ENCODE results near the gene YBX3. TPM values are rescaled to one million over a fixed set of nuclear protein-coding genes. Genes with fewer than 3 reads are reported as not detected.

YBX3 gene
- total and polyA plus RNA-seq, 12 donors: 72.6 to 336 (median 156) TPM

DNA sequence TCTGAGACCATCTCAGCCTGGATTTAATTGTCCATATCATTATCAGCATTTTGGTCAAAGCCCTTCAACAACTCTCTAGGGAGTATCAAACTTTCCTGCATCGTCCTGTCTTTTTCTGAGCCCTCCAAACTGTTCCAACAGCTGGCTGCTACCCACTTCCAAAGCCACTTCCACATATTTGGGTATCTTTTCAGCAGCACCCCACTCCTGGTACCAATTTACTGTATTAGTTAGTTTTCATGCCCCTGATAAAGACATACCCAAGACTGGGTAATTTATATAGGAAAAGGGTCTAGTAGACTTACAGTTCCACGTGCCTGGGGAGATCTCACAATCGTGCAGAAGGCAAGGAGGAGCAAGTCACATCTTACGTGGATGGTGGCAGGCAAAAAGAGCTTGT is 33.1 kb upstream of the YBX3 start:
- H3K27me3 ChIP-seq: peaks cover 3% of the 10 kb centered on the region
- TF ChIP-seq, protein P1, sequence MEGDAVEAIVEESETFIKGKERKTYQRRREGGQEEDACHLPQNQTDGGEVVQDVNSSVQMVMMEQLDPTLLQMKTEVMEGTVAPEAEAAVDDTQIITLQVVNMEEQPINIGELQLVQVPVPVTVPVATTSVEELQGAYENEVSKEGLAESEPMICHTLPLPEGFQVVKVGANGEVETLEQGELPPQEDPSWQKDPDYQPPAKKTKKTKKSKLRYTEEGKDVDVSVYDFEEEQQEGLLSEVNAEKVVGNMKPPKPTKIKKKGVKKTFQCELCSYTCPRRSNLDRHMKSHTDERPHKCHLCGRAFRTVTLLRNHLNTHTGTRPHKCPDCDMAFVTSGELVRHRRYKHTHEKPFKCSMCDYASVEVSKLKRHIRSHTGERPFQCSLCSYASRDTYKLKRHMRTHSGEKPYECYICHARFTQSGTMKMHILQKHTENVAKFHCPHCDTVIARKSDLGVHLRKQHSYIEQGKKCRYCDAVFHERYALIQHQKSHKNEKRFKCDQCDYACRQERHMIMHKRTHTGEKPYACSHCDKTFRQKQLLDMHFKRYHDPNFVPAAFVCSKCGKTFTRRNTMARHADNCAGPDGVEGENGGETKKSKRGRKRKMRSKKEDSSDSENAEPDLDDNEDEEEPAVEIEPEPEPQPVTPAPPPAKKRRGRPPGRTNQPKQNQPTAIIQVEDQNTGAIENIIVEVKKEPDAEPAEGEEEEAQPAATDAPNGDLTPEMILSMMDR (IDR thresholded peaks at IDR 0.05): no peak
- TF ChIP-seq POLR2A (IDR thresholded peaks at IDR 0.05): no peak
- no peaks in the 10 kb centered on the region for H3K36me3 ChIP-seq (replicated peaks in 1 of 2)
- H3K9me3 ChIP-seq (replicated peaks in 1 of 3): no peaks in the 10 kb centered on the region
- H3K4me1 ChIP-seq (replicated peaks in 1 of 2): no peaks in the 10 kb centered on the region
- H3K27ac ChIP-seq: no peak overlapping the region
- 67 to 83% (median 80%) methylated on average over 4 of the region's 4 CpGs for WGBS, 4 donors
- intact Hi-C loops (cut with DNase I): no loop called here
- H3K4me3 ChIP-seq: no peak overlapping the region
- DNase-seq: no peak

DNA sequence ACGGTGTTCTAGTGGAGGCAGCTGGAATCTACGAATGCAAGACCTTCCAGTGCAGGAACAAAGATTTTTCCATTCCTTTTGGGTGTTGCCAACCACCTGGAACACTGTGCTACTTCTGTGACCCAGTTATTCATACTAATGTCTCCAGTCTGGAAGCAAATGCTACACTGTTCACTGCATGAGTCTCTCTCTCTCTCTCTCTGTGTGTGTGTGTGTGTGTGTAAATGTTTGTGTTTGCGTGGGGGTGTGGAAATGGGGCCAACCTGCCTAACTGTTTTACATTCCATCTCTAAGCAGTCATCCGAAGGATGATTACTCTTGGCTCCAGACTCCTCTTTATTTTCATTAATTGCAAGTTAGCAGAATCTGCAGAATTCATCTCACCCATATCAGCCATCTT is 29.9 kb upstream of the YBX3 start:
- Histone ChIP-seq H3K27ac (no peak overlapping the region), H3K4me3 (no peak overlapping the region), H3K9me3 (replicated peaks in 1 of 3) (no peaks in the 10 kb centered on the region), H3K27me3 (no peaks in the 10 kb centered on the region), H3K36me3 (replicated peaks in 1 of 2) (no peaks in the 10 kb centered on the region), H3K4me1 (replicated peaks in 1 of 2) (no peaks in the 10 kb centered on the region)
- TF ChIP-seq, protein P1 (IDR thresholded peaks at IDR 0.05): no peak
- TF ChIP-seq POLR2A (IDR thresholded peaks at IDR 0.05): no peak
- WGBS, 4 donors: 25 to 46% (median 38%) methylated on average over 4 of the region's 4 CpGs
- peak in 1 of 7 donors; percentile 31 for DNase-seq
- intact Hi-C loops (cut with DNase I): no loop called here

DNA sequence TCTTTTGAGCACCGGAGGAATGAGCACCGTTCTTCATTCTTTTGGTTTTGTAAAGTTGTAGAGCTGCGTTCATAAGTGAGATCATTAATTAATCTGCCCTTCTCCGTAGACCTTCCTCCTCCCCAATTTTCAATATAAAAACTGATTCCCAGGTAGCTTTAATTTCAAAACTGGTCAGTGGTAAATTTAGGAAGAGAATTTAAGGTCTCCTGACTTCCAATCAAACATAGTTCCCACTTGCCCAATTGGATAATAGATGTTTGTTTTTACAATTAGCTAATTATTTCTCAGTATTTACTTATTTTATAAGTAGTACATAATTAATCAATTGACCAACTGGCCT is 27.2 kb upstream of the YBX3 start:
- Histone ChIP-seq H3K27ac (no peak overlapping the region), H3K27me3 (no peaks in the 10 kb centered on the region), H3K4me1 (replicated peaks in 1 of 2) (no peaks in the 10 kb centered on the region), H3K4me3 (no peak overlapping the region), H3K9me3 (replicated peaks in 1 of 3) (no peaks in the 10 kb centered on the region), H3K36me3 (replicated peaks in 1 of 2) (no peaks in the 10 kb centered on the region)
- intact Hi-C loops (cut with DNase I): no loop called here
- DNase-seq: no peak
- TF ChIP-seq, protein P1 (IDR thresholded peaks at IDR 0.05): peak in 1 of 6 experiments; percentile 5
- no peak for TF ChIP-seq POLR2A (IDR thresholded peaks at IDR 0.05)
- 0% methylated on average over 4 of the region's 4 CpGs for WGBS, 4 donors

DNA sequence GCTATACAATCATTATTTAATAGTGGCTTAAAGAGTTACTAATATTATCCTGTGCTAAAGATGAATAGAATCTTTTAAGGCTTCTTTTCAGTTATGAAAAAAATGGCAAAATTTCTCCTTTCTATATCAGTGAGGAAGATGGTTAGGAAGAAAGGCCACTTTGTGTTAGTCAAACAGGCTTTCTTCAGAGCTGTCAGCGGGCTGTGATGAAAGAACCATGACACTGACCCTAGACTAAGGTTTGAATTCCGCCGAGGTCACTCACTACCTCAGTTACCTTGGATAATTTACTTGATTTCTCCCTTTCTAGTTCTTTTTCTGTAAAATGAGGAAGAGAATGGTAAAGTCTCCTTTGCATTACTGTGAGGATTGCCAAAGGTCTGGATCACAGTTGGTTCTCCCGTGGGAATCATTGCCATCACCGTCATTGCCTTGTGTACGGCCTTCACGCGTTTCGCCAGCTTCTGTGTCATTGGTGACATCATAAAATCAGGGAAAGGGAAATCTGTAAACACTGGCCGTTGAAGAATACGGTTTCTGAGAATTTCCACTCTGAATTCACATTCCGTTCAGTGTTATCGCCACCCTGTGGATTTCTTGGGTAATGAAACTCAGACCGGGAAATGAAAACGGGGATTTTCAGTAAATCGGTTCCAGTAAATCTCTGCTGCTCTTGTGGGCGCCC is 26.7 kb upstream of the YBX3 start:
- no peaks in the 10 kb centered on the region for H3K9me3 ChIP-seq (replicated peaks in 1 of 3)
- intact Hi-C loops (cut with DNase I): loop anchor here in 1 of 2 donors (10.0 kb wide), 1 partner anchor 125 kb away; no protein-coding TSS in a partner anchor
- no peaks in the 10 kb centered on the region for H3K36me3 ChIP-seq (replicated peaks in 1 of 2)
- H3K27me3 ChIP-seq: no peaks in the 10 kb centered on the region
- DNase-seq: peak; percentile 78 to 95 (median 84)
- TF ChIP-seq POLR2A (IDR thresholded peaks at IDR 0.05): peak in 1 of 2 donors; percentile 5
- TF ChIP-seq, protein P1 (IDR thresholded peaks at IDR 0.05): peak; percentile 79 to 99 (median 92)
- 1 to 4% (median 4%) methylated on average over 17 of the region's 17 CpGs for WGBS, 4 donors
- H3K4me1 ChIP-seq (replicated peaks in 1 of 2): no peaks in the 10 kb centered on the region
- H3K27ac ChIP-seq: peak overlapping the region in 3 of 5 donors; percentile 41 to 74 (median 46)
- H3K4me3 ChIP-seq: peak overlapping the region in 2 of 4 donors; percentile 6 to 30
